Measurements from ENCODE around the gene C11orf16. TPM values are rescaled to one million over a fixed set of nuclear protein-coding genes. Genes with fewer than 3 reads are reported as not detected.
"Not testable (repeated sequence)": the region's sequence is repeated elsewhere in the genome, so short reads cannot be mapped to it uniquely, and the experiment has no call there.

Gene C11orf16, protein sequence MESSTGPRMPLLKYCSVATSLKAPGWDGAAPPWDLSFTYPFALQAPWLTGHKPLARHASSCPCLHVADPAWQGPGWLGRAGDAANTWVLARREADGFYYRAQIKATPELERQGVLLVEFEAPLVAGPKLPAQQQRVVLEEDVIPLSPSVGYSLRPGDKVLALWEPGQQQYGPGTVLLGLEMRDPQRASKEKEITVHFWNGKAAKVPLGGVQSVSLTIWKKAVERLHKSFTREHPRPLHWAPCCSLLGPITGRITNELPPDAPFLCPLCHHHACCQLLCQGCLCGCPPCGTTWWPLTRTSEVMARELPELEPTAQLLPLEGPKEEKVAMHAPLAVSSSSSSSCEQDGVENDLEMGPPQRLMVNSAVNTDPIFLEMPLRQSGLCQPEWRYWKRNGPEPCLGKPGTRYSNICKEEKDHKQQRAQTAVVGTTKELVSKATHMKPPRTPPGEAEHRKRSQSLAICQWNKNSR
- polyA plus RNA-seq (2012; rRNA removed) = not detected in 2 replicates
- polyA plus RNA-seq (2012; cell fraction: cytosol; rRNA removed) = not detected in 2 replicates
- polyA plus RNA-seq (2012; cell fraction: nucleus; rRNA removed) = not detected in 2 replicates

DNA sequence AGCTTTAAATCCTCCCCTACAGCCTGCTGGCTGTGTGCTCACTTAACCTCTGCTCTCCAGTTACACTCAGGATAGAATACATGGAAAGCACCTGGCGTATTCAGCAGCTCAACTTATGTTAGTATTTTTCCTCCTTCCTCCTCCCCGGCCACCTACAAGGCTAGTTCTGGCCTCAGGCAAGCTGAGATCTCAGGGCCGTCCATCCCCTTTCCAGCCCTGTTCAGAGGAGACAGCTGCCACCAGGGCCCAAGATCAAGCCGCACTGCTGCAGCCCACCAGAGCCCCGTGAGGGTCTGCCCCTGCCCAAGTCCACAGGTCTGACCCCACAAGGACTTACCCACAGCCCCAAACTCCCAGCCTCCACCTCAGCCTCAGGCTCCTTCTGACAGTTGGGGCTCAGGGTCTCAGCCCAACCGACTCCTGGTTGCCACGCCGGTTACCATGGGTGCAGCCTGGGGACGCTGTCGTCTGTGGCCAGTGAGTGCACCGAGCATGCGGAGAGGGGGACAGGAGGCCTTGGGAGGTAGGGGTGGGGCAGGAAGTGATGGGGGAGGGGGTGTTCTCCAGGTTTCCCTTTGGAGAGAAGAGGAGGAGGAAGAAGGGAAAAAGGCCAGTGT, at the start of gene C11orf16:
C11orf16 (minus strand) TSS at position 384 of the 617 bp plus-strand sequence. CDS start 639 bp downstream, outside the sequence.
- H3K9ac ChIP-seq = no peak within 1 kb of the TSS
- no peaks in the 10 kb centered on the region for H3K36me3 ChIP-seq (replicated peaks in 1 of 2; ENCODE audit: control insufficient read depth in 1 of 2, insufficient read depth in 2 of 2, low read length in 1 of 2)
- no peaks in the 10 kb centered on the region for H3K9me3 ChIP-seq
- H3K4me3 ChIP-seq (ENCODE audit: low read depth in 2 of 2, low read length in 1 of 2) = no peak within 1 kb of the TSS
- H3K4me1 ChIP-seq (ENCODE audit: control insufficient read depth in 1 of 2, insufficient read depth in 2 of 2, low read depth in 1 of 2, low read length in 1 of 2) = 0 out of 4 replicates have a peak, but pooled peaks cover 0 to 4% of the 10 kb centered on the region in 2 experiments
- no peak within 1 kb of the TSS for H3K4me2 ChIP-seq
- no peak within 1 kb of the TSS for H3K27ac ChIP-seq (ENCODE audit: low read depth in 2 of 2, low read length in 1 of 2)
- TF ChIP-seq JUND (IDR thresholded peaks at IDR 0.05) = no peak
- TF ChIP-seq, protein P1, sequence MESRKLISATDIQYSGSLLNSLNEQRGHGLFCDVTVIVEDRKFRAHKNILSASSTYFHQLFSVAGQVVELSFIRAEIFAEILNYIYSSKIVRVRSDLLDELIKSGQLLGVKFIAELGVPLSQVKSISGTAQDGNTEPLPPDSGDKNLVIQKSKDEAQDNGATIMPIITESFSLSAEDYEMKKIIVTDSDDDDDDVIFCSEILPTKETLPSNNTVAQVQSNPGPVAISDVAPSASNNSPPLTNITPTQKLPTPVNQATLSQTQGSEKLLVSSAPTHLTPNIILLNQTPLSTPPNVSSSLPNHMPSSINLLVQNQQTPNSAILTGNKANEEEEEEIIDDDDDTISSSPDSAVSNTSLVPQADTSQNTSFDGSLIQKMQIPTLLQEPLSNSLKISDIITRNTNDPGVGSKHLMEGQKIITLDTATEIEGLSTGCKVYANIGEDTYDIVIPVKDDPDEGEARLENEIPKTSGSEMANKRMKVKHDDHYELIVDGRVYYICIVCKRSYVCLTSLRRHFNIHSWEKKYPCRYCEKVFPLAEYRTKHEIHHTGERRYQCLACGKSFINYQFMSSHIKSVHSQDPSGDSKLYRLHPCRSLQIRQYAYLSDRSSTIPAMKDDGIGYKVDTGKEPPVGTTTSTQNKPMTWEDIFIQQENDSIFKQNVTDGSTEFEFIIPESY (IDR thresholded peaks at IDR 0.05; ENCODE audit: borderline replicate concordance, low read depth) = no peak
- no peaks in the 10 kb centered on the region for H3K9me2 ChIP-seq
- DNase-seq = no peak
- WGBS (ENCODE audit: low lambda C conversion rate) = 96% methylated on average over 11 of the region's 12 CpGs
- no peaks in the 10 kb centered on the region for H3K27me3 ChIP-seq (ENCODE audit: insufficient read depth)
- POLR2A ChIA-PET = no interaction called here
- no peaks in the 10 kb centered on the region for H3K79me2 ChIP-seq (ENCODE audit: insufficient read depth)
- H2AFZ ChIP-seq (ENCODE audit: low read depth) = no peak within 1 kb of the TSS
- H3F3A ChIP-seq (replicated peaks; ENCODE audit: insufficient read depth) = peaks cover 5% of the 10 kb centered on the region
- CTCF ChIA-PET = interaction anchor here (0.9 to 1.6 kb wide), 2 partner anchors 19 to 27 kb away, joined by 4 read pairs; no protein-coding TSS in a partner anchor
- H4K20me1 ChIP-seq (ENCODE audit: insufficient read depth) = no peaks in the 10 kb centered on the region

DNA sequence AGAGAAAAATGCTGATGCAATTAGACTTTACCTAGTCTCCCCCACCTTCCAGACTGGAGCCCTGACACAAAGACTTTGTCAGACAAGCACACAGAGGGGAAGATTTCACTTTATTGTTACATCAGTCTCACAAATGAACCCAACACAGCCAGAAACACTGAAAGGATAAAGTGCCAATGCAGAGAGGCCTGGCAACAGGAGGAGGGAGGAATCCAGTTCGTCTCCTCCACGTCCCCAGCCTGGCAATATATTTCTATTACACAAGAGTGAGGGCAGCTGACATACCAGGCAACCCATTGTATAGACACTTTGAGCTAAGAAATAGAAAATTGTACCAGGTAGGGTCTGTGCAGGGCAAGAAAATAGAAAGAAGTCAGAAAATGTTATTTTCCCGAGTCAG, 47.7 kb upstream of the C11orf16 start:
- Histone ChIP-seq H3K9me3 (no peaks in the 10 kb centered on the region), H3K27ac (ENCODE audit: low read depth in 2 of 2, low read length in 1 of 2) (no peak overlapping the region), H3K4me3 (ENCODE audit: low read depth in 2 of 2, low read length in 1 of 2) (no peak overlapping the region), H4K20me1 (ENCODE audit: insufficient read depth) (no peaks in the 10 kb centered on the region), H3K4me1 (ENCODE audit: control insufficient read depth in 1 of 2, insufficient read depth in 2 of 2, low read depth in 1 of 2, low read length in 1 of 2) (no peaks in the 10 kb centered on the region), H3K79me2 (ENCODE audit: insufficient read depth) (no peaks in the 10 kb centered on the region), H2AFZ (ENCODE audit: low read depth) (no peak overlapping the region), H3K9ac (no peak overlapping the region), H3F3A (replicated peaks; ENCODE audit: insufficient read depth) (no peaks in the 10 kb centered on the region), H3K9me2 (no peaks in the 10 kb centered on the region), H3K27me3 (ENCODE audit: insufficient read depth) (no peaks in the 10 kb centered on the region), H3K36me3 (replicated peaks in 1 of 2; ENCODE audit: control insufficient read depth in 1 of 2, insufficient read depth in 2 of 2, low read length in 1 of 2) (no peaks in the 10 kb centered on the region), H3K4me2 (no peak overlapping the region)
- ChIA-PET CTCF (interaction anchor here (1.5 kb wide), 1 partner anchor 35 kb away, joined by 5 read pairs; no protein-coding TSS in a partner anchor), POLR2A (interaction anchor here (2.3 kb wide), 1 partner anchor 16 kb away, joined by 6 read pairs; the partner anchor contains the start of gene TMEM9B)
- DNase-seq = no peak
- TF ChIP-seq FOSL2 (IDR thresholded peaks at IDR 0.05; ENCODE audit: borderline replicate concordance, low read depth) = no peak
- no peak for TF ChIP-seq CTCF (IDR thresholded peaks at IDR 0.05)
- no peak for TF ChIP-seq RFX5 (IDR thresholded peaks at IDR 0.05; ENCODE audit: low read length)
- TF ChIP-seq NFIC (IDR thresholded peaks at IDR 0.05; ENCODE audit: borderline replicate concordance) = no peak
- TF ChIP-seq TAF1 (IDR thresholded peaks at IDR 0.05; ENCODE audit: borderline replicate concordance, low read depth, low read length) = no peak
- no peak for TF ChIP-seq IRF3 (IDR thresholded peaks at IDR 0.05; ENCODE audit: low read depth, low read length)
- no peak for TF ChIP-seq PBX3 (IDR thresholded peaks at IDR 0.05)
- TF ChIP-seq EZH2phosphoT487 (IDR thresholded peaks at IDR 0.05; ENCODE audit: borderline replicate concordance, low read depth) = no peak
- 78% methylated on average over 3 of the region's 3 CpGs for WGBS (ENCODE audit: low lambda C conversion rate)

GRCh38 chr11:8979365-8979764, 46.6 kb upstream of the C11orf16 start:
- H3F3A ChIP-seq (replicated peaks; ENCODE audit: insufficient read depth); H3K4me2 ChIP-seq; POLR2A ChIA-PET; H4K20me1 ChIP-seq (ENCODE audit: insufficient read depth); H2AFZ ChIP-seq (ENCODE audit: low read depth); H3K79me2 ChIP-seq (ENCODE audit: insufficient read depth); H3K9ac ChIP-seq; H3K9me3 ChIP-seq; DNase-seq; H3K27ac ChIP-seq (ENCODE audit: low read depth in 2 of 2, low read length in 1 of 2); H3K4me1 ChIP-seq (ENCODE audit: control insufficient read depth in 1 of 2, insufficient read depth in 2 of 2, low read depth in 1 of 2, low read length in 1 of 2); H3K4me3 ChIP-seq (ENCODE audit: low read depth in 2 of 2, low read length in 1 of 2); H3K9me2 ChIP-seq; H3K27me3 ChIP-seq (ENCODE audit: insufficient read depth); H3K36me3 ChIP-seq (replicated peaks in 1 of 2; ENCODE audit: control insufficient read depth in 1 of 2, insufficient read depth in 2 of 2, low read length in 1 of 2); CTCF ChIA-PET: not testable (repeated sequence)
- 94% methylated on average over 5 of the region's 7 CpGs for WGBS (ENCODE audit: low lambda C conversion rate)
